HG02885 (cell line): ENCODE data around the gene DHRS12.
A peak's percentile ranks its signal among the peaks of the same experiment; 100 is the strongest.

Experiments
- ATAC-seq: cut with Tn5 transposase; IDR thresholded peaks from one replicate; pipeline ENCODE4 v1.9.1; 2021; ENCODE audit warnings: mild to moderate bottlenecking; ENCODE audit not compliant: unreplicated experiment, poor library complexity

DHRS12 gene

GRCh38 chr13:51733374-51734298, 70.3 kb downstream of the DHRS12 start:
- no peak for ATAC-seq

GRCh38 chr13:51731759-51732158, 72.2 kb downstream of the DHRS12 start:
- no peak for ATAC-seq

DNA sequence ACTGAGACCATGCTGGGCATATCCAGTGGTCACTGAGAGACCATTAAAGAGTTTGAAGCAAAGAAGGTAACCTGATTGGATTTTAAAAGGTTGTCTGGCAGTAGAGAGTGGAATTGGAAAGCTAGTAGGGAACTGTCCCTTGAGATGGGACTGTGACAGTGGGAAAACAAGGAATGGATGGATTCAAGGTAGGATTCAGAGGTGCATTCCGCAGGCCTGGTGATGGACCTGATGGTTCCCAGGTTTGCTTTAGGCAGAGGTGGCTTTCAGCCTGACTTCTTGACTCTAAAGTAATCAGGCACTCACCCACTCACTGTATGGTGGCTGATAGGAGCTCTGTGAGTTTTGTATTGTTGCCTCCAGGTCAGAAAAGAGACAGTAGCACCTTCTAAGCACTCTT, 73.0 kb downstream of the DHRS12 start:
- no peak for ATAC-seq

DNA sequence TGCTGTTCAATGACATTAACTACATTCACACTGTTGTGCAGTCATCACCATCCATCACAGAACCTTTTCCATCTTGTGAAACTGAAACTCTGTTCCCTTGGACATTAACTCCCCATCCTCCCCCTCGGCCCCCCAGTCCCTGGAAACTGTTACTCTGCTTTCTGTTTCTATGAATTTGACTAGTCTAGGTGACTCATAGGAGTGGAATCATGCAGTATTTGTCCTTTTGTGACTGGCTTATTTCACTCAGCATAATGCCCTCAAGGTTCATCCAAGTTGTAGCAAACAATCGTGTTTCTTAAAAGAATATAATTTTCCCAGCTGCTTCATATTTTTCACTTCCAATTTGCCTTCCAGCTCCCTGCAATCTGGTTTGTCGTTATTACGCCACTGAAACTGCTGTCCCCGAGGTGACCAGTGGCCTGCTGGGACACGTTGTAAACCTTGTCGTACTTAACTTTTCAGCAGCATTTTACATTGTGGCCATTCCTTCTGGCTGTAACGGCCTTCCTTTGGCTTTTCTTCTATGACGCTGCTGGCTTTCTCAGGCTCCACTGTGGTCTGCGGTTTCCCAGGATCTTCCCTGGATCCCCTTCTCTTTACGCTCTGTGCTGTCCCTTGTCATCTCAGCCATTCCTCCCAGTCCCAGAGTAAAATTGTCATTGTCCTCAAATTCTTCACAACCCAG, 74.0 kb downstream of the DHRS12 start:
- no peak for ATAC-seq

GRCh38 chr13:51728972-51729371, 75.0 kb downstream of the DHRS12 start:
- ATAC-seq: no peak

GRCh38 chr13:51728275-51728673, 75.7 kb downstream of the DHRS12 start:
- no peak for ATAC-seq

DNA sequence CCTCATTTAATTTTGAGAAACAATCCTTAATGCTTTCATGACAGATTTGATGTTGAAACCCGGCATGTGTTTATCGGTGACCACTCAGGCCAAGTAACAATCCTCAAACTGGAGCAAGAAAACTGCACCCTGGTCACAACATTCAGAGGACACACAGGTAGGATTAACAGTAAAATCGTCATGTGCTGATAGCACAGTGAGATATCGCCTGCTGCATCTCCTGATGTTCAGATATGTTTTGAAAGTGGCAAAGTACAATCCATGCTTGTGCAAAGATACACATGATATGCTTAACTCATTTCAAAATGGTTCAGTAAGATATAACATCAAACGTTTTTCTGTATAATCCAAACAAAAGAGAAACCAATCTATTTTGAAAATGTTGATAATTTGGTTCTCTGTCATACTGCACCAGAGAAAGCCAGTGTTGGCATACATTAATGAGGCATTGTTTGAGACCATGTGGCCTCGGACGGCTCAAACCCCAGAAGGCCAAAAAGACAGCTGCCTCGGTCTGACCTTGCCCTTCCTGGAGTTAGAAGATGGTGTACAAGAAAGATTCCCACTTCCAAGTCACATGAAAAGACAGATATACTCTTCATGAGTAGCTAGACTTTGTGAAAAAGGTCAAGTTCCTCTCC, 76.2 kb downstream of the DHRS12 start:
- ATAC-seq: no peak

GRCh38 chr13:51726446-51727193, 77.3 kb downstream of the DHRS12 start:
- ATAC-seq: no peak

DNA sequence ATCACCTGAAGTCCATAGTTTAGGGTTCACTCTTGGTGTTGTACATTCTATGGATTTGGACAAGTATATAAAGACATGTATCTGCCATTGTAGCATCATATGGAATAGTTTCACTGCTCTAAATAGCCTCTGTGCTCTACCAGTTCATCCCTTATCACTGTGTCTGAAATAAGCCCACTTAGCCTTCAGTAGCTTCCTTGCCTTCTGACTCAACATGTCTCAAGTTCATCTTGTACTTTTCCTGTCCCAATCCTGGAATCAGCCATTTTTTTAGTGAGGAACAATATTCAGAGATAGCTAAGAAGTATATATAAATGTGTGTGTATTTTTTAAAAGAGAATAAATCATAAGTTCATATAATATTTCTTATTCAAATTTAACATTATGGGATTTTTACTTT, 79.2 kb downstream of the DHRS12 start:
- no peak for ATAC-seq

- no peak for ATAC-seq
Observed at GRCh38 chr13:51723529-51723928, 80.4 kb downstream of the DHRS12 start.

DNA sequence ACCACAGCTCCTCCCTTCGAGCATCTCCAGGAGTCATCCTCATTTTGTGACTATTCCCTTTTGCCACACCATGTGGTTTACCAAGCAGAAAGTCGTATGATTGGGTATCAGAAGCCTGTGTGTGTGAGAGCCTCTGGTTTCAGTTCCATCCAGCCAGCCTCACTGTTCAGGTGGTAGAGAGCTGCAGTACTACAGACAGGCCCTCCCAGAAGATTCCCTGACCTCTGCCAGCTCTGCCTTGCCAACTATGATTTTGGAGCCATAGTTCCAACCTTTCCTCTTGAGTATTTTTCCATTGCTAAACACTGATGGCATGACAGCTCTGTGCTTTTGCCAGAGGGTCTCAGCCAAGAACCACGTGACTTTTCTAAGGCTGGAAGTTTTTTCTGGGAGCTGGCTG, 82.5 kb downstream of the DHRS12 start:
- ATAC-seq: peak; percentile 95

DNA sequence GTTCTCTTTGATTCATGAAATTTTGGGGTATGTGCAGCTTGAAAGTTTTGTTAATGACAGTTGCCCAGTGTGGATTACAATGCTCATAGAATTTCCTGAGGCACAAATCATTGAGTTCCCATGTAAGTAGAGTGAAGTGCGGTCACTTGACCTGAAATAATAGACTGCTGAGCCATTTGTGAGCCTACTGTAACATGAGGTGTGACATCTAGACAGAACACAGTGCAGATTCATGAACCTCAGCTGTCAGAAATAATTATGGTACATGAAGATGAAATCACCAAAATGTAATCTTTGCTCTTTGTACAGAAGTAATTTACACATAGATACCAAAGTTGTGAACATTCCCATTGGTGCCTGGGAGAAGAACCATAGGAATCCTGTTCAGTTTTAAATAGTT, 84.6 kb downstream of the DHRS12 start:
- no peak for ATAC-seq
